Renal cortical epithelial cell (primary cell): ENCODE data around the gene FAM170B. TPM values are rescaled to one million over a fixed set of nuclear protein-coding genes. Genes with fewer than 3 reads are reported as not detected.

Source experiments
- DNase-seq: peaks from one replicate; pipeline ENCODE4 v3.0.0-alpha.2; 2011; ENCODE audit warnings: low read depth
- total RNA-seq: library from RNA; depleted of rRNA; stranded (reverse); fragments of >200 nt; gene quantifications from 2 replicates; pipeline ENCODE4 v1.2.3, GENCODE V29; 2014

FAM170B gene
- total RNA-seq, 1 donor from 2014 or later, result not detected

DNA sequence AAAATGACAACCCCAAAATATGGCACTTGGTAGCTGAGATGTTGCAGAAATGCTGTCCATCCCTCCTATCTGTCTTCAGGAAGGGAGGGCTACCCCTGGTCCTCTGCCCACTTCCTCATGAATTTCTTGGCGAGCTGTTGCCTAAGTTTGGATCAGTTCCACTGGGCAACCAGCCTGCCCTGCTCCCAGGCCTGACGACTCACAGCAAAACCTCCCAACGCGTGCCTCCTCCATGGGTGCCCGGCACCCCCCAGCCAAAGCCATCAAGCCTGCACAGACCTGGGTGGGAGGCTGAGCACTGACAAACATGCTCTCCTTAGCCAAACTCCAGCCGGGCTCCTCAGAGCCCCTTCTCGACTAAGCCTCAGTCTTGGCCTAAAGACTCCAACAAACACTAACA lies 27.4 kb downstream of the FAM170B start:
- no peak for DNase-seq

DNA sequence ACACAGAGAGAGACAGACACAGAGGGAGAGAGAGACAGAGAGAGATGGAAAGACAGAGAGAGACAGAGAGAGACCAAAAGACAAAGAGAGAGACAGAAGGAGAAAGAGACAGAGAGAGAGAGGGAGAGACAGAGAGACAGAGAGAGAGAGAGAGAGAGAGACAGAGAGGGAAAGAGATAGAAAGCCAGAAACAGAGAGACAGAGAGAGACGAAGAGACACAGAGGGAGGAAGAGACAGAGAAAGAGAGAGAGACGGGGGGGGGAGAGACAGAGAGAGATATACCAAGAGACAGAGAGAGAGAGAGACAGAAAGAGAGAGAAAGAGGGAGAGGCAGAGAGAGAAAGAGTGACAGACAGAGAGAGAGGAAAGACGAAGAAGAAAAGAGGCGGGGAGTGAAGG lies 28.7 kb downstream of the FAM170B start:
- no peak for DNase-seq

GRCh38 chr10:49104323-49104722 lies 29.5 kb downstream of the FAM170B start:
- no peak for DNase-seq

DNA sequence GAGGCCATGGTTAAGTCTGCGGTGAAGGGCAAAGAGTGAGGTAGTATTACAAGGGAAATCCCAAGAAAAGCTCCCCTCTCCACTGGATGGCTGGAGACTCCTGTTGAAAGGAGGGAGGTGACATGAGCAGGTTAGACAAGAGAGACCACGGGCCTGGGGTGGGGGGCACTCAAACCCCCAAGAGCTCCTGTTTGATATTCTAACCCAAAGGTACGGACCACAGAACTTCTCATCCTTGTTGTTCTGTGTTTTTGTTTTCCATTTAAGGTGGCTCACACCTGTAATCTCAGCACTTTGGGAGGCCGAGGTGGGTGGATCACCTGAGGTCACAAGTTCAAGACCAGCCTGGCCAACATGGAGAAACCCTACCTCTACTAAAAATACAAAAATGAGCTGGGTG lies 30.1 kb downstream of the FAM170B start:
- no peak for DNase-seq

DNA sequence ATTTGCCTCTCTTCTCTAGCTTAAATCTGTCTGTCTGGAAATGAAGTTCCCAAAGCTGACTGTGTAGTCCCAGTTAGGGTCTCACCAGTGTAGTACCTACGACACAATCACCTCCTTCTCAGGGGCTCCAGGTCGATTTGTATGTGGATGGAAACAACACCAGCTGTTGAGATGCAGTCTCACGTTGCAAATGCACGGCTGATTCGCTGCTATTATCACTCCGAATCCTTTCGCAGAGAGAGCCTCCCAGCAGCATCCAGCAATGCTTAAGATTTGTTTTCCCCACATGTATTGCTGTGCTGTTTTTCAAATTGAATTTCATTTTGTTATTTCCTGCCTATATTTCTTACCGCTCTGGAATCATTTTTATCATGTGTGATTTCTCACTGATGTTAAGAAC lies 34.8 kb downstream of the FAM170B start:
- no peak for DNase-seq

GRCh38 chr10:49096890-49097445 lies 36.9 kb downstream of the FAM170B start:
- no peak for DNase-seq

DNA sequence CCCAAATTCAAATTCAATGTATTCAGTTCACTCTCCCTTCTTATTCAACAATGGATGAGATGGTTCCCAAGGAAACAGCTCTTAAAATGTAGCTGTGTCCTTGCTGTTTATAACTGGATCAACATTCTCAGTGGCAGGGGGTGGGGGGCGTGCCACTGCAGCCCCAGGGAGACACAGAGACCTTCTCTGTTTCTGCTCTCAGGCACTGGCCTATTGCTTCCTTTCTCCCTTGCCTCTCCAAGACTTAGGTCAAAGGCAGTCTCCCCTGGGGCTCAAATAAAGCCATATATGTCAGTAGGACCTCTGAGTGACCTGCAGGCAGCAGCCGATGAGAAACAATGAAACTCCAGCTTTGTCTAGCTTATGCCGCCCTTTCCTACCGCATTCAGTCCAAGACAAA lies 39.2 kb downstream of the FAM170B start:
- DNase-seq, result no peak

- no peak for DNase-seq
Observed at GRCh38 chr10:49093922-49094321, 39.9 kb downstream of the FAM170B start.

GRCh38 chr10:49092477-49092876 lies 41.3 kb downstream of the FAM170B start:
- DNase-seq, result no peak

GRCh38 chr10:49091450-49092210 lies 42.2 kb downstream of the FAM170B start:
- DNase-seq, result no peak

DNA sequence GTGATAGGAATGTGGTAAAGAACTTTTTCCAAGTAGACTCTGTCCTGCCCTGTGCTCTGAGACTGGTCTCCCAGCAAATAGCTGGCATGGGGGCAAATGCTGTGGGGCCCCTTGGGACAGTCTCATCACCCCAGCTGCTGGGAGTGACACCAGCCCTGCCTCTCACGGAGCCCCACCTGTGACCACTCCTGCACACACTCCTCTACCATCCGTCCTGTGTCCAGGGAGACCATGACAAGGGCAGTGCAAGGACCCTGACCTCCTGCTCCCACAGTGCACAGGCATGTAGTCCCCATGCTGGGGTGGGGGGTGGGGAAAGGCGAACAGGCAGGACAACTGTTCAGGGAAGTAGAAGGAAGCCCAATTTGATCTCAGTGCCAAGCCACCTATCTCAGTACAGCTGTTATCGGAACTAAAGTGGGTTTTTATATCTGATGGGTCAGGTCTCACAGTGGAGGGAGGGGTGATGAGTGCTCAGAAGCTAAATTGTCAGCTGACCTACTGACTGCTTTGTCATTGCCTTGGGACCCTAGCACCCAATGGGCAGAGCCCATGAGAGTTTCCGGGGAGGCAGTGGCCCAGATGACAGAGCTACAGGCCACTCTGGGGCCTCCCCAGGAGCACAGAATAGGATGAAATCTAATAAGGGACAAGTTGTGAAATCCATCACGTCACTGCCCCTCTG lies 43.0 kb downstream of the FAM170B start:
- no peak for DNase-seq

DNA sequence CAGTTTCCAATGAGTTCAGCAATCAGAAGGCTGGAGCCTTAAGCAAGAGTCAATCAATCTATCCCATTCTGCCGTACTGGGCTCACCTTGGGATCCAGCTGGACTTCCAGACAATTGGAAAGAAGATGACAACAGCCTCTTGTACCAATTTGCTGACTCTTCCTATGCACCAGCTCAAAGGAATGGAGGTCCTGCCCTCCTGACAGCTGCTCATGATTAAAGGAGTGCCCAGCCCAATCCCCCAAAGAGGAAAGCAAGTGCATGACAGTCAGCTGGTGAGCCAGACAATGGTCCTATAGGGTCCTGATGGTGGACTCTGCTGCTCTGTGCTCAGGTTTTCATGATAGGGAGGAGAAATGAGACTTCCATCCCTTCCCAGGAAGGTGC lies 43.6 kb downstream of the FAM170B start:
- no peak for DNase-seq

DNA sequence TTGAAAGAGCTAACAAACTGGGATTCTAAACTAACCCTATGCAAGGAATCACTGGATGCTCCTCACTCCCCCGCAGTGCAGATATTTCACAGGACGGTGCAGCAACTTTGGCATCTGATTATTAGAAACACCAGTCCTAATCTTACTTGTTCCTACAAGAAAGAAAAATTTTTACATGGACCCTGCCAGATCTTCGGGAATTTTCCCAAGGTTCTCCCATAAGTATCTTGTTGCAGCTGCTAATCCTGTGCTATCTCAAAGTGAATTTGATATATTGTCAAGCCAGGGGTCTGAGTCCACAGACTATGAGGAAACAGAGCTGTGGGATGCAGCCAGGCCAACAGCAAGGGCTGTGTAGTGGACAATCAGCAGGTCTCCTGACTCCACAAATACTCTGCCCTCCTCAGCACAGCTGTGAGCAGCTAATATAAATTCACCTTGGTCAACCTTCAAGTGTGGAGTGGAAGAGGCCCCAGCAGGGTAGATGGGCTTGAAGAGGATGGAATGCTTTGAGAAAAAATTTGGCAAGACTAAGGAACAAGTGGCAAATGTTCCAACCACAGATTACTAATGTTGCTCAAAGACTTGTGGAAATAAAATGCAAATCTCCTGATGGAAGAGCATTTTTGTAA lies 44.1 kb downstream of the FAM170B start:
- DNase-seq, result no peak

DNA sequence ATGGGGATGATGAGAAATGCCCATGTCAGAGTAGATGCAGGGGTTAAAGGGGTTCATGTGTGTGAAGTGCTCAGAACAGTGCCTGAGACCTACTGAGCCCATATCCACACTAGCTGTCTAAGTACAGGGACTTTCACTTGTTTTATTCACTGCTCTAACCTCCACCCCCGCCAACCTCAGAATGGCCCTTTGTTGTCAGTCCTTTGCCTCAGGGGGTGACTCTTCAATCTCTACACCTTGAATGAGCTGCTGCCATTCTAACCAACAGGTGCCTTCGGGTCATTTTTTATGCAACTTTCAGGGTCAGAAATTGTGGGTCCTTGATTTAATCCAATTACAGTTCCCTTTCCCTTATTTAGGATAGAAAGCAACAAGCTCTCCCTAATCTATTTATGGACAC lies 44.7 kb downstream of the FAM170B start:
- no peak for DNase-seq

DNA sequence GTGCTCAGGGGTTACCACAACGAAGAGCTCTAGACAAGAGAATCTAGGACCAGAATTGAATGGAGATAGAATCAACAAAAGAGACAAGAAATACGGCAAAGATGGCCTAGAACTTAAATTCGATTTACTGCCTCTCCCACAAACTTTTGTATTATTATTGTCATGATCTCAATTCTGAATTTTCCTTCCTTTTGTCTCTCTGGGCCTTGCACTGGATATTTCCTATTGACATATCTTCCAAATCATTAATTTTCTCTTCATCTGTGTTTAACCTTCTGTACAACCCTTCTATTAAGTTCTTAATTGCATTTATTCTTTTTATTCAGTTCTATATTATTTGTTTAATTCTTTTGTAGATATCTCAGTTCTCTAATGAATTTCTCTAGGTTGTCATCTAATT lies 46.9 kb downstream of the FAM170B start:
- DNase-seq, result no peak

DNA sequence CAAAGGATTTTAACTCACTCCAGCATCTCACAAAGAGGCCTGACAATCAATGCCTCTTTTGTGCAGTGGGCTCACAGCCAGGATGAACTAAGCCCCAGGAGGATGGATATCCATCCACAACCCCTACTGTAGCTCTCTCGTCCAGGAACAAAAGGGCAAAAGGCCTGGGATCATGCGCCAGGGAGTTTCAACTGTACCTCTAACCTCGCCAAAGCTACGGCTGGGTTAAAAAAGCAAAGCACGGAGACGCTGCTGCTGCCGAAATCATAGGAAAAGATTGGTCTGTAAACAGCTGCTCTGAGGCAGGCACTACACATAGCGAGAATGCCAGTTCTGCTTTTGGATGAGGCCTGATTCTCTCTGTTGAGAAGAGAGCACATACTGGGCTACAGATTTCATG lies 50.6 kb downstream of the FAM170B start:
- no peak for DNase-seq

DNA sequence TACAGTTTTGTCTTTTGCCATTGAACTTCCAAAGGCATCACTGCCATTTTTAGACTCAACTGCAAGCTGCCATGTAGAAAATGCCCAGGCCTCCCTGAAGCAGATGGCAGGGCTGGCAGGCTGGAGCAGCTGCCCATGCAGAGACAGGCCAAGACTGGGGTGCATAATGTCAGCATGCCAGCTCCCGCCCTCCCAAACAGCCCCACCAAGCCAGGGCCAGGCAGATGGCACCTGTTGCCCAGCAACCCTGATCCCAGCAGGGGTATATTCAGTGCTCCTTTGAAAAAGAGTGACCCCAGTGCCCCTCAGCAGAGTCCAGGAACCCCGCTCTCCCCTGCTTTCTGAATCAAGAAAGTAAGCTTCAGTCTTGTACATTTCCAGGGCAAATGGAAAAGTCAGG lies 51.1 kb downstream of the FAM170B start:
- DNase-seq, result no peak

DNA sequence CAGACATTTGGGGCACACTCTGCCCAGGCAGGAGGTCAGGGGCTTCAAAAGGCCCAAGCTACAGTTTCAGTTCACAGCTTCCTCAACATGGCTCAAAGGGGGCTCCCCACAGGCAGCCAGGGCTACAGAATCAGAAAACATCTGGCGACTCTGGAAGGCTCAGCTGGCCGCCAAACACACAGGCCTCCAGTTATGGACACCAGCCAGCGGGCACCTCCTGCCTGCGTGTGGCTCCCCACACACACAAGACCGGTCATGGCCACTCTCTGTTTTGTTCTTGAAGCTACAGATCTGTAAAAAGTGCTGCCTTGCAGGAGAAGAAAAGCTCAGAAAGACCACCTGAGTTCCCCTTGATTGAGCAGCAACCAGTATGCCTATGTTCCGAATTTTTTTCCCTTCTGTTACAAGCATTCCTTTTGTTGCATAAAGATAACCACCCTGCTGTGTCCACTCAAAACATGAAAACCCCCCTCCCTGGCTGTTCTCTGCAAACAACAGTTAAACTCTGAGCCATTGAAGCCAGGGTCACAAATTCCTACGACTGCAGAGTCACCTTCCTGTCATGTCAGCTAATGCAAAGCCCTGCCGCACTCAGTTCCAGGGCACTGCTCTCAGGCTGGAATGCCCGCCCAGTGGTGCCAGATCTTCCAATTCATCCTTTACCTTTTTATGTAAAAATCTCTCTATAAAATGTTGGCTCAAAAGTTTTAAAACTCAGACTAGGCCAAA lies 52.1 kb downstream of the FAM170B start:
- no peak for DNase-seq
